ENCODE measurements around the gene IGSF21.

- TF ChIP-seq CTCF (IDR thresholded peaks at IDR 0.05) (no peak), POLR2A (IDR thresholded peaks at IDR 0.05) (no peak), EP300 (IDR thresholded peaks at IDR 0.05) (no peak)
These were observed 35.5 kb upstream of the IGSF21 start for GRCh38 chr1:18072066-18072465.

Measured in suprapubic skin (tissue), 3 donors.